Keratinocyte (primary cell): ENCODE data around the gene WLS.

Experiments used
- CTCF ChIP-seq, 3 experiments: IDR thresholded peaks in 1 of 3; conservative IDR thresholded peaks in 1 of 3; optimal IDR thresholded peaks in 1 of 3; 2 replicates in 2 of 3; 3 replicates in 1 of 3; pipeline versions ENCODE3 to v1.5.1; 2011; ENCODE audit warnings: low read length in 3 of 3, mild to moderate bottlenecking in 3 of 3, moderate library complexity in 2 of 3, control low read depth in 1 of 3, inconsistent platforms in 1 of 3; ENCODE audit not compliant: insufficient read depth in 2 of 3; ENCODE audit errors: extremely low read depth in 1 of 3
- EZH2 ChIP-seq: IDR thresholded peaks from one replicate; pipeline ENCODE4 v1.6.1; 2012; ENCODE audit warnings: inconsistent platforms, mild to moderate bottlenecking, low read length, moderate library complexity

- peak in 2 of 3 experiments; percentile 11 to 13 for TF ChIP-seq CTCF (optimal IDR thresholded peaks at IDR 0.05 in 1 of 3, IDR thresholded peaks at IDR 0.05 in 1 of 3, conservative IDR thresholded peaks at IDR 0.05 in 1 of 3; ENCODE audit: extremely low read depth in 1 of 3, insufficient read depth in 2 of 3, low read length in 3 of 3)
- TF ChIP-seq EZH2, result no peak
Measured at GRCh38 chr1:68232289-68233148, at the start of gene WLS.
